ENCODE data around the gene CCNB1IP1.
A peak's percentile ranks its signal among the peaks of the same experiment; 100 is the strongest.

The CCNB1IP1 gene

DNA sequence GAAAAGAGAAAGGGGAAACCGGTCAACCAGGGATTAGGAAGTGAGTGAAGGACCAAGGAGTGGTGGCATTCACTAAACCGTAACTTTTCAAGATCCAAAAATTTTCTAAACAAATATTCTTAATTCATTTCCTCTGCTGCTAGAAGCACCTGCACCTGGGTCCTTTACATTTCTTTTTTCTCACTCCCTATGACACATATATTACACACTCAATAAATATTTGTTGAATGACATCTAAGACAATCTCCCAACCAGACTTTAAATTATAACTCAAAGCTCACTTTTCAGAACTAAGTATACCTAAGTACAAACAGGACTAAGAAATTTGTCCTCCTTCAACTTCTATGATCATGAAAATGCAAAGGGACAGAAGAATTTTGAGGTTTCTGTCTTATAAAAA, 38.4 kb downstream of the CCNB1IP1 start:
- TF ChIP-seq EP300 (IDR thresholded peaks at IDR 0.05; ENCODE audit: borderline replicate concordance) (no peak), CEBPB (IDR thresholded peaks at IDR 0.05) (no peak), ZBTB7A (IDR thresholded peaks at IDR 0.05; ENCODE audit: low read depth) (no peak), RAD21 (IDR thresholded peaks at IDR 0.05; ENCODE audit: low read depth) (no peak), NFIC (IDR thresholded peaks at IDR 0.05) (no peak), CREB1 (IDR thresholded peaks at IDR 0.05; ENCODE audit: low read depth) (no peak), TEAD4 (IDR thresholded peaks at IDR 0.05) (no peak), YY1 (IDR thresholded peaks at IDR 0.05; ENCODE audit: low read depth) (no peak), EGR1 (IDR thresholded peaks at IDR 0.05) (no peak), FOXM1 (IDR thresholded peaks at IDR 0.05; ENCODE audit: borderline replicate concordance, low read depth) (no peak), TCF12 (IDR thresholded peaks at IDR 0.05; ENCODE audit: low read depth) (no peak), TAF1 (IDR thresholded peaks at IDR 0.05; ENCODE audit: low read depth) (no peak)
- TF ChIP-seq, protein P1, sequence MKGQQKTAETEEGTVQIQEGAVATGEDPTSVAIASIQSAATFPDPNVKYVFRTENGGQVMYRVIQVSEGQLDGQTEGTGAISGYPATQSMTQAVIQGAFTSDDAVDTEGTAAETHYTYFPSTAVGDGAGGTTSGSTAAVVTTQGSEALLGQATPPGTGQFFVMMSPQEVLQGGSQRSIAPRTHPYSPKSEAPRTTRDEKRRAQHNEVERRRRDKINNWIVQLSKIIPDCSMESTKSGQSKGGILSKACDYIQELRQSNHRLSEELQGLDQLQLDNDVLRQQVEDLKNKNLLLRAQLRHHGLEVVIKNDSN (IDR thresholded peaks at IDR 0.05): no peak
- TF ChIP-seq, protein P2, sequence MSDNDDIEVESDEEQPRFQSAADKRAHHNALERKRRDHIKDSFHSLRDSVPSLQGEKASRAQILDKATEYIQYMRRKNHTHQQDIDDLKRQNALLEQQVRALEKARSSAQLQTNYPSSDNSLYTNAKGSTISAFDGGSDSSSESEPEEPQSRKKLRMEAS (IDR thresholded peaks at IDR 0.05): no peak
- TF ChIP-seq, protein P3, sequence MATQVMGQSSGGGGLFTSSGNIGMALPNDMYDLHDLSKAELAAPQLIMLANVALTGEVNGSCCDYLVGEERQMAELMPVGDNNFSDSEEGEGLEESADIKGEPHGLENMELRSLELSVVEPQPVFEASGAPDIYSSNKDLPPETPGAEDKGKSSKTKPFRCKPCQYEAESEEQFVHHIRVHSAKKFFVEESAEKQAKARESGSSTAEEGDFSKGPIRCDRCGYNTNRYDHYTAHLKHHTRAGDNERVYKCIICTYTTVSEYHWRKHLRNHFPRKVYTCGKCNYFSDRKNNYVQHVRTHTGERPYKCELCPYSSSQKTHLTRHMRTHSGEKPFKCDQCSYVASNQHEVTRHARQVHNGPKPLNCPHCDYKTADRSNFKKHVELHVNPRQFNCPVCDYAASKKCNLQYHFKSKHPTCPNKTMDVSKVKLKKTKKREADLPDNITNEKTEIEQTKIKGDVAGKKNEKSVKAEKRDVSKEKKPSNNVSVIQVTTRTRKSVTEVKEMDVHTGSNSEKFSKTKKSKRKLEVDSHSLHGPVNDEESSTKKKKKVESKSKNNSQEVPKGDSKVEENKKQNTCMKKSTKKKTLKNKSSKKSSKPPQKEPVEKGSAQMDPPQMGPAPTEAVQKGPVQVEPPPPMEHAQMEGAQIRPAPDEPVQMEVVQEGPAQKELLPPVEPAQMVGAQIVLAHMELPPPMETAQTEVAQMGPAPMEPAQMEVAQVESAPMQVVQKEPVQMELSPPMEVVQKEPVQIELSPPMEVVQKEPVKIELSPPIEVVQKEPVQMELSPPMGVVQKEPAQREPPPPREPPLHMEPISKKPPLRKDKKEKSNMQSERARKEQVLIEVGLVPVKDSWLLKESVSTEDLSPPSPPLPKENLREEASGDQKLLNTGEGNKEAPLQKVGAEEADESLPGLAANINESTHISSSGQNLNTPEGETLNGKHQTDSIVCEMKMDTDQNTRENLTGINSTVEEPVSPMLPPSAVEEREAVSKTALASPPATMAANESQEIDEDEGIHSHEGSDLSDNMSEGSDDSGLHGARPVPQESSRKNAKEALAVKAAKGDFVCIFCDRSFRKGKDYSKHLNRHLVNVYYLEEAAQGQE (IDR thresholded peaks at IDR 0.05; ENCODE audit: low read depth): no peak

DNA sequence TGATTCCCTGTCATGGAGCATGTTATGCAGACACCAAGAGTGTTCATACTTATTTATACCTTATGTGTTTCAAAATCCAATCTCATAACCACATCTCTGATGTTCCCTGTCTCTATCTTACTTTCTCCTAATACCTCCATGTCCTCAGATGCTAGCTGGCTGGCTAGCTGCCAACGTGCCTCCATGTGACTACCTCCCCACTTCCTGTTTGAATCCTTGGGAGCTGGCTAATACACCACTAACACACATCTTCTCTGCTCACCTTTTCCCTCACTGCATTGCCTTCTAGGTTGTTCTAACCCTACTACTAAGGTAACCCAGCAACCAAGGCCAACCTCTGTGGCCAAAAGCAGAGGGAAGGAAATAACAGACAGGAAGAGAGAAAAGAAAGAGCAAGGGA, 54.7 kb downstream of the CCNB1IP1 start:
- TF ChIP-seq, protein P1 (IDR thresholded peaks at IDR 0.05): peak; percentile 51; the same call in 1 of the 2 replicates
- TF ChIP-seq EGR1 (IDR thresholded peaks at IDR 0.05): no peak
- TF ChIP-seq FOXM1 (IDR thresholded peaks at IDR 0.05; ENCODE audit: borderline replicate concordance, low read depth): no peak

DNA sequence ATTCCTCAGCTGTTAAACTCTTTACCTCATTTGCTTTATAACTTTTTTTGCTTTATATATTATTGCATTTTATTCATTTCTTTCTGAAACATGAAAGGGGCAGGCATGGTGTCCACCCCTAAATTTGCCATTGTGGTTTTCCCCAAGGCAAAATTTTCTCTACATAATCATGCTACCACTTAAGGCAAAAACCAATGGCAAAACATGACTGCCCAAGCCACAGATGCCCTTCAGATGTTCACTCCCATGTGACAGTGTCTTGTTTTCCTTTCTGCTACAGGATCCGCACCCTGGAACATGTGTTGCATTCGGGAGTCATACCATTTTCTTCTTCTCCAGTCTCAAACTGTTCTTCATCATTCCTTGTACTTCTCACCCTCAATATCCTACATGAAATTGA, 55.7 kb downstream of the CCNB1IP1 start:
- no peak for TF ChIP-seq RAD21 (IDR thresholded peaks at IDR 0.05; ENCODE audit: low read depth)
- no peak for TF ChIP-seq YY1 (IDR thresholded peaks at IDR 0.05; ENCODE audit: low read depth)
- TF ChIP-seq NFIC (IDR thresholded peaks at IDR 0.05): no peak
- TF ChIP-seq TEAD4 (IDR thresholded peaks at IDR 0.05): no peak
- no peak for TF ChIP-seq EP300 (IDR thresholded peaks at IDR 0.05; ENCODE audit: borderline replicate concordance)
- no peak for TF ChIP-seq TCF12 (IDR thresholded peaks at IDR 0.05; ENCODE audit: low read depth)
- TF ChIP-seq, protein P3 (IDR thresholded peaks at IDR 0.05; ENCODE audit: low read depth): no peak

DNA sequence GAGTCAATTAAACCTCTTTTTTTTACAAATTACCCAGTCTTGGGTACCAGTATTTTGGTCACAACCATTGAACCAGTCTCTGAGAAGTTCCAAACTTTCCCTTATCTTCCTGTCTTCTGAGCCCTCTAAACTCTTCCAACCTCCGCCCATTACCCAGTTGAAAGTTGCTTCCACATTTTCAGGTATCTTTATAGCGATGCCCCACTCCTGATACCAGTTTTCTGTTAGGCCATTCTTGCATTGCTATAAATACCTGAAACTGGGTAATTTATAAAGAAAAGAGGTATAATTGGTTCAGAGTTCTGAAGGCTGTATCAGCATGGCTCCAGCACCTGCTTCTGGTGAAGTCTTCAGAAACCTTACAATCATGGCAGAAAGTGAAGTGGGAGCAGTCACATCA, 59.0 kb downstream of the CCNB1IP1 start:
- TF ChIP-seq CEBPB (IDR thresholded peaks at IDR 0.05) (no peak), TEAD4 (IDR thresholded peaks at IDR 0.05) (no peak), CREB1 (IDR thresholded peaks at IDR 0.05; ENCODE audit: low read depth) (no peak), TCF12 (IDR thresholded peaks at IDR 0.05; ENCODE audit: low read depth) (no peak), ZBTB7A (IDR thresholded peaks at IDR 0.05; ENCODE audit: low read depth) (no peak), RAD21 (IDR thresholded peaks at IDR 0.05; ENCODE audit: low read depth) (no peak), YY1 (IDR thresholded peaks at IDR 0.05; ENCODE audit: low read depth) (no peak), EP300 (IDR thresholded peaks at IDR 0.05; ENCODE audit: borderline replicate concordance) (no peak), TAF1 (IDR thresholded peaks at IDR 0.05; ENCODE audit: low read depth) (no peak), NFIC (IDR thresholded peaks at IDR 0.05) (no peak), FOXM1 (IDR thresholded peaks at IDR 0.05; ENCODE audit: borderline replicate concordance, low read depth) (no peak), EGR1 (IDR thresholded peaks at IDR 0.05) (no peak)
- TF ChIP-seq, protein P1 (IDR thresholded peaks at IDR 0.05): no peak
- TF ChIP-seq, protein P3 (IDR thresholded peaks at IDR 0.05; ENCODE audit: low read depth): no peak
- TF ChIP-seq, protein P2 (IDR thresholded peaks at IDR 0.05): no peak

All from Ishikawa (cell line).